ENCODE measurements around the gene GNLY.
A peak's percentile ranks its signal among the peaks of the same experiment; 100 is the strongest.
"Not testable (repeated sequence)": the region's sequence is repeated elsewhere in the genome, so short reads cannot be mapped to it uniquely, and the experiment has no call there.

Gene GNLY

DNA sequence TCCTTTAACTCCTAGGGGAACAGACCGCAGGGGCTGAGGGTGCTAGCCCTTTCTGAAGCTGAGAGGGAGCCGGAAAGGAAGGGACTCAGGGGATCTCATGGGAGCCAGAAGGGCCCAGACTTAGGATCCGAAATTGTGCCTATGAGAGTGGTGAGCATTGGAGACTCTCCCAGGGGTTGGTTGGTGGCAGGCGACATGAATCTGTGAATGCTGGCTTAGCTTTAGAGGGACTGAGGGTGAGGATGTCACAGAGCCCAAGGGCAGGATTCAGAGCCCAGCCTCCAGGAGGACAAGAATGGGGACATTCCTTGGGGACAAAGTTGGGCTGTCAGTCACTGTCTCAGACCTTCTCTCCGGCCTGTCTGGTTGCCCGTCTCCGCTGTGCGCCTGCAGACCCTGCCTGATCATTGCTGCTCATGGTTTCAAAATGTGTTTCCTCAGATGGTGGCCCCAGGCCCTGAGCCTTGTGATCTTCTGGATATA is 17.5 kb downstream of the GNLY start:
- DNase-seq, result no peak

DNA sequence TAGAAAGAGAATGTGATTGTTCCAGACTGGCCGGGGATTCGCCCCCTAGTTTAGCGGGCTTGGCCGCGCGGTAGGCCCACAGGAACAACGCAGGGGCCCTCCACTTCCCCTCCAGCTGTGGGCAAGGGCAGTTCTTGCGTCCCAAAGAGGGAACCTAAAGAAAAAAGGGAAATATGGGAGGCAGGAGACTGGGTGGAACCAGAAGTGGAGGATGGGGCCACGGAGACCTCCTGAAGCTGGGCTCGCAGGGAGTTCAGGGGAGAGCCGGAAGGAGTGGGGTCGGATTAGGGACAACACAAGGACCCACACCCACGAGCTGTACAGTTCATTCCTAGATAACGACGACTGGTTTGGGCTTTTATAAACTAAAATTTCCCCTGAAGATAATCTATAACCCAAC is 18.2 kb downstream of the GNLY start:
- no peak for DNase-seq

- no peak for DNase-seq
Measured at GRCh38 chr2:85712849-85713612, 18.9 kb downstream of the GNLY start.

GRCh38 chr2:85713836-85714235 is 19.7 kb downstream of the GNLY start:
- no peak for DNase-seq

GRCh38 chr2:85714421-85714820 is 20.3 kb downstream of the GNLY start:
- DNase-seq, result not testable (repeated sequence)

DNA sequence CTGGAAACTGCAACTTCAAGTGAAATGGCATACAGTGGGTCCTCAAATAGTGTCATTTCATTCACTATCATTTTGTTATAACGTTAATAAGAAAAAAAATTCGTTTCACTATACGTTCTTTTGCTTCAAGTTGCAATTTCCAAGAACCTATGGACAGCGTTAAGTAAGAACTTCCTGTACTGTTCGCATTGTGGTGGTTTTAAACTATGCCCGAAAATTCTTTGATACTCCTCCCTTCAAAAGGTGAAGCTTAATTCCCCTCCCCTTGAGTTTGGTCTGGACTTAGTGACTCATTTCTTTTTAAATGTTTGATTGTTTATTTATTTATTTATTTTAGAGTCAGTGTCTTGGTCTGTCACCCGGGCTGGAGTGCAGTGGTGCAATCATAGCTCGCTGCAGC is 20.7 kb downstream of the GNLY start:
- no peak for DNase-seq

- DNase-seq, result no peak
Measured at GRCh38 chr2:85716346-85716914, 22.3 kb downstream of the GNLY start.

DNA sequence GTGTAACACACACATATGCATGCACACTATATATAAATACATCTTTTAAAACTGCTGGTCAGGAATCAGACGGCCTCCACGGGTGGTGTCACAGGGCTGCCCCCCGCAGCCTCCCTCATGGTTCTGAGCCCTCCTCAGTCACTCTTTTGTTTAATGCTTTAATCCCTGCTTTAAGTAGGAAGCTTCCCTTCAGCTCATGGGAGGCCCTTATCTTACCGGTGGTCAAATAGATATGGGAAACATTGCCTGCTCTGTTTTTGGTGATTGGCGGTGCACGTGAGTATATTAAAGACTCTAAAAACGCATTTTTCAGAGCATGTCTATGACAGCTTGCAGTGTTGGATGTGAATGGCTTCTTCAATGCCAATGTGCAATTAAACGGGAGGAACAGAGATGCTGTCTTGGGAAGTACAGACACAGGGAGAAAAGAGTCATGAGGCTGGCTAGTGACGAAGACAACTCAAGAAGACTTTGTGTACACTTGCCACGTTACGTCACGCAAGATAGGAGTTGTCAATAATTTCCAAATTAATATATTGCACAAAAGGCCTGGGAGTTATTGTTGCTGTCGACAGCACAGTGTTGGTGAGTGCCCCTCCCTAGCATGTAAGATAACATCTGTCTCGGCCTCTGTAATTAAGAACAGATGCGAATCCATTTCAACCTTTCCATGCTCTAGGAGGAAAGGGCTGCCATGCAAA is 23.3 kb downstream of the GNLY start:
- no peak for DNase-seq

DNA sequence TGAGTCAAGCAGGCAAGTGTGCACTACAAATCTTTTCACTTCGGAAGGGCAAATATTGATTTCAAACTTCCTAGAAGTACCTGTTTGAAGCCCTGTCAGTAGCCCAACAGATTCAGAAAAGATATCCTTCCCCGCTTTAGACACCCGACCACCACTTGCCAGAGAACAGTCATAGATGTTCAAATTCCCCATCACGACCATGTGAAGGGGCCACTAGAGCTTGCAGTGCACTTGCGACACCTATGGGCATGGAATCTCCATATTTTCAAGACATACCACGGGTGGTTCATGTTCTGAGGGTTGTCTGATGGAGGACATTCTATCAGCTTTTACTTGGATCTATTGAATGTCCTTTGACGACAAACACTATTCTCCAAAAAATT is 23.8 kb downstream of the GNLY start:
- no peak for DNase-seq

- DNase-seq, result no peak
Measured at GRCh38 chr2:85718885-85719492, 24.8 kb downstream of the GNLY start.

GRCh38 chr2:85719609-85720240 is 25.6 kb downstream of the GNLY start:
- DNase-seq, result no peak

GRCh38 chr2:85720533-85720932 is 26.4 kb downstream of the GNLY start:
- DNase-seq, result no peak

DNA sequence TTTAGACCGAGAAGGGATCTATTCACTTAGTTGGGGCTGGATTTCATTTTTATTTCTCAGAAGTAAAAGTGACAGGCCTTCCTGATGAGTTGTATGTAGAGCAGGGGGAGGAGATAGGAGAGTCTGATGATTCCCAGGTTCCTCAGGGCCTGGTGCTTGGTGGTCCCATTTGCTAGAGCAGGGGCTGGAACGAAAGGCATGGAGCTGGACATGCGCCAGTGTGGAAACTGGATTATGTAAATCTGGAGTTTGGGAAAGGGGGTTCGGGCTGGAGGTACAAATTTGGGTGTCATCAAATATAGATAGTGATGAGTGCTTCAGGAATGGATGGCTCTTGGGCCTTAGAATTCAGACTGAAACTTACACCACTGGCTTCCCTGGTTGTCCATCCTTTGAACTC is 27.5 kb downstream of the GNLY start:
- DNase-seq, result no peak

GRCh38 chr2:85722519-85722918 is 28.4 kb downstream of the GNLY start:
- DNase-seq, result no peak

DNA sequence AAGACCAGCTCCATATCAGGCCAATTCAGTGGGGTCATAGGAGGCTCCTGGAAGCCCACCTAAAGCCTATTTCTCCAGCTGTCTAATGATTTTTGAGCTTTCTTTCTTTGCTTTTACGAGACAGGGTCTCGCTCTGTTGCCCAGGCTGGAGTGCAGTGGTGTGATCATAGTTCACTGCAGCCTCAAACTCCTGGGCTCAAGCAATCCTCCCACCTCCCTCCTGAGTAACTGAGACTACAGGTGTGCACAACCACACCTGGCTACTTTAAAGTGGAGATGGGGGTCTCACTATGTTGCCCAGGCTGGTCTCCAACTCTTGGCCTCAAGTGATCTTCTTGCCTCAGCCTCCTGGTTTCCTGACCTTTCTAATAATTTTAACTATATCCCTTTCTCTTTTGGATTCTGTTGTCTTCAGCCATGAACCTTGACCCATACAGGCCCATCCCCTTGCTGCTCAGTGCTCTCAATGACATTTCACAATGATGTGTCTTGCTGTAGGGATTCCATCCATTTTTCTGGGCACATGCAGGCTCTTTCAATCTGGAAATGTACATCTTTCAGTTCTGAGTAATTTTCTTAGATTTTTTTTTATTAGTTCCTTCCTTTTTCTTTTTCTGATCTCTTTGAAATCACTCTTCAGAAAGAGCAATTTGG is 29.7 kb downstream of the GNLY start:
- no peak for DNase-seq

GRCh38 chr2:85724731-85725181 is 30.6 kb downstream of the GNLY start:
- peak; percentile 29 for DNase-seq

GRCh38 chr2:85725451-85725850 is 31.3 kb downstream of the GNLY start:
- no peak for DNase-seq

- DNase-seq, result no peak
Measured at GRCh38 chr2:85727798-85728197, 33.6 kb downstream of the GNLY start.

GRCh38 chr2:85728342-85728741 is 34.2 kb downstream of the GNLY start:
- no peak for DNase-seq

DNA sequence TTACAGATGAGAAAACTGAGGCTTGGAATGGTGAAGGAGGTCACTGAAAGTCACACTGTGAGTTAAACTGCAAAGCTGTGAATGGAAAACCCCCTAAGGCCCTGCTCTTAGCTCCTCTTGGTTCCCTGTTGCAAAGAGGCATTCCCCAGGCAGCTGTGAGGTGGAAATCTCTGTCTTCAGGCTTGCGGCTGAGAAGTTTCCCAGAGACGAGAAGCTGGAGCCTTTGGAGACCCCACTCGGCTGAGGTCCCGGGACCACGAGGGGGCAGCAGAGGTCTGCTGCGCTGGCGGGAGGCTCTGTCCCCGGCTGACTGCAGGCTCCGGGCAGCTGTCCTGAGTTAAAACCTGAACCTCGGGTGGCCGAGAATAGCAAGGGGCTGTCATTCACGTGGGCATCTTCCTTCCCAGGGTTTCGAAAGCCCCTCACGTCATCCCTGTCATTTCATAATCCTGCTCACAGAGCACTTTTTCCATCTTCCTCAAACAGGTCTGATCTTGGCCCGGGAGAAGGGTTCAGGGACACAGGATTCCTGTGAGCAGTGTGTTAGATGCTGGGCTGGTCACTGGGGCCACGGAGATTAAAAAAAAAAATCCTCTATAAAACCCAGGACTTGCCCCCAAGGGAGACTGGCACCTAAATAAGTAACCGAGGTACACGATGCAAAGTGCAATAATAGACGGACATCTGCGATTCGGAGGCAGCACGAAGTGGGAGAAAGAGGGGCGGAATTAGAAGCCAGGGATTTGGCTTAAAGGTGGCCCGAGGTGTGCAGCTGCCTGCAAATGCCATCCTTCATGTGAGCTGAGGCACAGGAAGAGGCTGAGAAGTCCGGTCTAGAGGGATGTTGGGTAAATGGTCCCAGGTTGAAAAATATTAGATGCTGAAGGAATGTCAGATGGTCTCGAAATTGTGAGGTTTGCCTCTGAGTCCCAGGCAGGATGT is 35.0 kb downstream of the GNLY start:
- peak; percentile 91 for DNase-seq

DNA sequence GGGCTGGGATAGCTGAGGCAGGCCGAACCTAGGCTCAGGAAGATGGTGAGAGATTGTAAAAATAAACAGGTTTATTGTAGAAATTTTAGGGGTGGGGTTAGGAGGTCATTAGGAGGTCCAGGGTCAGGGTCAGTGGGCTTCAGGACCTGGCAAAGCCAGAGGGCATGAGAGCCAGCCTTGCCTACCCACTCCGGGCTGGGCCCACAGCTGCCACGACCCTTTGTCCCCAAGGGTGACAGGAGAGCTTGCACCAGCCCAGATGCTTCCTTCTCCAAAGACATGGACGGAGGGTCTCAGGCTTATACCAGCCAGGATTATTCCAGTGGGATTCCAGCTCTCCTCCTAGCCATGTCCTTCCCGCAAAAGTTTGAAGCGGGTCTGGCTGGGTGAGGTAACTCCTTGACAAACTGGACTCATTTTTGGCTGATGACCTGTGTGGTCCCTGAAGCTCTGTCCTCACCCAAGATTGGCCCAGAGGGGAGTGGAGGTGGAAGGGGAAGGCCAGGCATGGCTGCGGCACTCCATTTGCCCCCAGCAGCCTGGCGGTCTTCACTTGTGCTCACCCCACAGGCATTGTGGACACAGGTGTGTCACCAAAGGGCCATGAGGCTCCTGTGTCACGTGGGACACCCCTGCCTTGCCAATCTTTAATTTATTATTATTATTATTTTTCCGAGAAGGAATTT is 35.8 kb downstream of the GNLY start:
- DNase-seq, result no peak
